MM.1S (cell line): ENCODE measurements around the gene KDM4E.

Experiments used
- EZH2 ChIP-seq: fragments of 300-600 bp; sonication (generic); optimal IDR thresholded peaks from 2 replicates; pipeline ENCODE3; 2017; ENCODE audit warnings: low read depth, mild to moderate bottlenecking, antibody characterized with exemption, low read length, mixed read lengths
- TF ChIP-seq, protein P1 (sequence below): fragments of 300-600 bp; sonication (generic); IDR thresholded peaks from 2 replicates; pipeline ENCODE4 v1.5.1; 2016; ENCODE audit warnings: antibody characterized with exemption, low read length, mixed read lengths

DNA sequence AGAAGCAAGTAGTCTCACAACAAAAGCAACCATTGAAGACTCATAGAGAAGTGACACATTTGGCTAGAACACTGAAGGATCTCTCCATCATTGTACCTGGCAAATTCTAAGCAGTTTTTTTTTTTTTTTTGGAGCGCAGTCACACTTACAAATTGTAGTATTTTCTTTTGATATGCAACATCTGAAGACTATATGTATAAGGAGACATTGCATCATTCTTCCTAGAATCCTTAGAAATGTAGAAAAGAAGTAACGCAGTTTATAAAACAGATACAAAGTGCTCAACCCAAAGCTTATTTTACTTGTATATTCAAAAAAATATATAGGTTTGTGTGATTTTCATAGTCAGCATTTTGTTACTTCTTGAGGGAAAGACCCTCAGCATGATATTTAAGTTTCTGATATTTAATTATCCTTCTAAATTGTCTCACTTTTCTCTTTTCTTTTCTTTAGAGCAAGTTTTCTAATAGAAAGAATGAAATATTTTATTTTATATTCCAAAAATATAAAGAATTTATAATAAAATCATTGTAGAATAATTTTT is 31.6 kb upstream of the KDM4E start:
- TF ChIP-seq, protein P1, sequence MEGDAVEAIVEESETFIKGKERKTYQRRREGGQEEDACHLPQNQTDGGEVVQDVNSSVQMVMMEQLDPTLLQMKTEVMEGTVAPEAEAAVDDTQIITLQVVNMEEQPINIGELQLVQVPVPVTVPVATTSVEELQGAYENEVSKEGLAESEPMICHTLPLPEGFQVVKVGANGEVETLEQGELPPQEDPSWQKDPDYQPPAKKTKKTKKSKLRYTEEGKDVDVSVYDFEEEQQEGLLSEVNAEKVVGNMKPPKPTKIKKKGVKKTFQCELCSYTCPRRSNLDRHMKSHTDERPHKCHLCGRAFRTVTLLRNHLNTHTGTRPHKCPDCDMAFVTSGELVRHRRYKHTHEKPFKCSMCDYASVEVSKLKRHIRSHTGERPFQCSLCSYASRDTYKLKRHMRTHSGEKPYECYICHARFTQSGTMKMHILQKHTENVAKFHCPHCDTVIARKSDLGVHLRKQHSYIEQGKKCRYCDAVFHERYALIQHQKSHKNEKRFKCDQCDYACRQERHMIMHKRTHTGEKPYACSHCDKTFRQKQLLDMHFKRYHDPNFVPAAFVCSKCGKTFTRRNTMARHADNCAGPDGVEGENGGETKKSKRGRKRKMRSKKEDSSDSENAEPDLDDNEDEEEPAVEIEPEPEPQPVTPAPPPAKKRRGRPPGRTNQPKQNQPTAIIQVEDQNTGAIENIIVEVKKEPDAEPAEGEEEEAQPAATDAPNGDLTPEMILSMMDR, result no peak
- TF ChIP-seq EZH2, result no peak
